Gastrocnemius medialis (tissue), 4 donors: Measurements from ENCODE around the gene NSMF.

Experiments
- POLR2A ChIP-seq, 2 donors: fragments of 450-650 bp; IDR thresholded peaks; one replicate each; pipeline ENCODE4 v1.6.1; 2017; ENCODE audit warnings: antibody characterized with exemption in 2 of 2, mild to moderate bottlenecking in 2 of 2, moderate library complexity in 2 of 2
- TF ChIP-seq, protein P1 (sequence below), 5 experiments: fragments of 450-650 bp in 3 of 5; fragments of 200-600 bp in 2 of 5; sonication (generic) in 2 of 5; IDR thresholded peaks in 4 of 5; conservative IDR thresholded peaks in 1 of 5; 1 replicate in 4 of 5; 2 replicates in 1 of 5; pipeline ENCODE4 v1.5.1; 2016 to 2019; ENCODE audit warnings: antibody characterized with exemption in 5 of 5, mild to moderate bottlenecking in 3 of 5, moderate library complexity in 3 of 5

GRCh38 chr9:137453643-137454081 is 5.5 kb downstream of the NSMF start:
- TF ChIP-seq, protein P1, sequence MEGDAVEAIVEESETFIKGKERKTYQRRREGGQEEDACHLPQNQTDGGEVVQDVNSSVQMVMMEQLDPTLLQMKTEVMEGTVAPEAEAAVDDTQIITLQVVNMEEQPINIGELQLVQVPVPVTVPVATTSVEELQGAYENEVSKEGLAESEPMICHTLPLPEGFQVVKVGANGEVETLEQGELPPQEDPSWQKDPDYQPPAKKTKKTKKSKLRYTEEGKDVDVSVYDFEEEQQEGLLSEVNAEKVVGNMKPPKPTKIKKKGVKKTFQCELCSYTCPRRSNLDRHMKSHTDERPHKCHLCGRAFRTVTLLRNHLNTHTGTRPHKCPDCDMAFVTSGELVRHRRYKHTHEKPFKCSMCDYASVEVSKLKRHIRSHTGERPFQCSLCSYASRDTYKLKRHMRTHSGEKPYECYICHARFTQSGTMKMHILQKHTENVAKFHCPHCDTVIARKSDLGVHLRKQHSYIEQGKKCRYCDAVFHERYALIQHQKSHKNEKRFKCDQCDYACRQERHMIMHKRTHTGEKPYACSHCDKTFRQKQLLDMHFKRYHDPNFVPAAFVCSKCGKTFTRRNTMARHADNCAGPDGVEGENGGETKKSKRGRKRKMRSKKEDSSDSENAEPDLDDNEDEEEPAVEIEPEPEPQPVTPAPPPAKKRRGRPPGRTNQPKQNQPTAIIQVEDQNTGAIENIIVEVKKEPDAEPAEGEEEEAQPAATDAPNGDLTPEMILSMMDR (IDR thresholded peaks at IDR 0.05 in 4 of 5, conservative IDR thresholded peaks at IDR 0.05 in 1 of 5) = no peak
- TF ChIP-seq POLR2A (IDR thresholded peaks at IDR 0.05) = no peak
